Erythroblast (primary cell): ENCODE measurements around the gene ATAD3C.

Source experiments
- GATA1 ChIP-seq: IDR thresholded peaks from 2 replicates; pipeline ENCODE4 v1.6.1; 2011; ENCODE audit warnings: low read depth, mild to moderate bottlenecking, control low read depth, low read length, moderate library complexity
- POLR2A ChIP-seq: IDR thresholded peaks from 2 replicates; pipeline ENCODE4 v1.6.1; 2011; ENCODE audit warnings: mild to moderate bottlenecking, low read length

DNA sequence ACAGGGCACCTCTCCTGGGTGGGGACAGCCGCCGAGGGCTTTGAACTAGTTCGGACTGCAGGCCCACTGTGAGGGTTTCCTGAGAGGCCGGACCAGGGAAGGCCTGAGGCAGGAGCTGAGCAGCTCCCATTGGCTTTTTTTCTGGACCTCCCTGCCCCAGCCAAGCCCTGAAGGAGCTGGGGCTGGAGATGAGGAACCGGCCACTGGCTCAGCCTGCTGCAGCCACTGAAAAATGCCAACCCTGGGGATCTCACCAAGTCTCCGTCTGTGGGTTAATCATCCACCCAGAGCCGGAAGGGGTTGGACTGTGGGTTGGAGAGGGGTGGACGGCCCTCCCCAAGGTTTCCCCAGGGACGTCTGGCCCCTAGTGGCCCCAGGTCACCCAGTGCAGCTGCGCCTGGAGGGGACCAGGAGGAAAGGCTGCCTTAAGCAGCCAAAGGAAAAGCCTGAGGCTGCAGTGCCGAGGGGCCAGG lies 11.5 kb upstream of the ATAD3C start:
- TF ChIP-seq POLR2A, result no peak
- TF ChIP-seq GATA1, result no peak
